Lung microvascular endothelial cell (primary cell): ENCODE data around the gene UBE4B. TPM values are rescaled to one million over a fixed set of nuclear protein-coding genes. Genes with fewer than 3 reads are reported as not detected.
A peak's percentile ranks its signal among the peaks of the same experiment; 100 is the strongest.
"Not testable (repeated sequence)": the region's sequence is repeated elsewhere in the genome, so short reads cannot be mapped to it uniquely, and the experiment has no call there.

ENCODE experiments used
- DNase-seq, 2 donors: peaks; one replicate each; pipeline versions ENCODE4 v3.0.0 to v3.0.0-alpha.2; 2010; ENCODE audit warnings: low read depth in 2 of 2
- total RNA-seq: library from RNA; depleted of rRNA; stranded (reverse); fragments of >200 nt; gene quantifications from 2 replicates; pipeline ENCODE4 v1.2.1, GENCODE V29; 2014

The UBE4B gene
- total RNA-seq, 1 donor from 2014 or later: 12.7 TPM

DNA sequence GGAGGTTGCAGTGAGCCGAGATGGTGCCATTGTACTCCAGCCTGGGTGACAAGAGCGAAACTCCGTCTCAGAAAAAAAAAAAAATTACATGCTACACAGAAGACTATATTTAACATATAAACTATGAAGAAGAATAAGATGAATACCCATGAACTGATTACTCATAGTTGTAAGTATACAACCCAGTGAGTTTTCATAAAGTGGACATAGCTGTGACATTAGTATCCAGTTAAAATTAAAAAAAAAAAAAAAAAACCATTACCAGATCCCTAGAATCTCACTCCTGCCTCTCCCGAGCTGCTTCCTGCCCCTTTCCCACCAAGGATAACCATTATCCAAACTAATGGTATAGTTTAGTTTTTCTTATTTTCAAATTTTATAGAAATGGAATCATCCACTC lies 37.4 kb downstream of the UBE4B start:
- no peak for DNase-seq

DNA sequence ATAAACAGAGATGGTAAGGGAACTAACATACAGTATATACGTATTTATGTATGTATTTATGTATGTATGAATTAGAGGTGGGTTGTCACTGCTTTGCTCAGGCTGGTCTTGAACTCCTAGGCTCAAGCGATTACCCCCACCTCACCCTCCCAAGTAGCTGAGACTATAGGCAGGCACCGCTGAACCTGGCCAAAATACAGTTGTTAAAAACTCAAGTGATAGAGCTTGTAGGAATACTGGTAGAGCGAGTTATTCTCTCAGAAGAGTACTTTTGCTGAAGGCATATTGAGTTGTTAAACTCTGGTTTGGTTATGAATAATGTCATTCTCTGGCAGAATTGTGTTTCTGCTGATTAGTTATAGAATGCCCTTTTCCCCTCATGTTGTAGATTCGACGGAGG lies 38.9 kb downstream of the UBE4B start:
- DNase-seq: no peak

DNA sequence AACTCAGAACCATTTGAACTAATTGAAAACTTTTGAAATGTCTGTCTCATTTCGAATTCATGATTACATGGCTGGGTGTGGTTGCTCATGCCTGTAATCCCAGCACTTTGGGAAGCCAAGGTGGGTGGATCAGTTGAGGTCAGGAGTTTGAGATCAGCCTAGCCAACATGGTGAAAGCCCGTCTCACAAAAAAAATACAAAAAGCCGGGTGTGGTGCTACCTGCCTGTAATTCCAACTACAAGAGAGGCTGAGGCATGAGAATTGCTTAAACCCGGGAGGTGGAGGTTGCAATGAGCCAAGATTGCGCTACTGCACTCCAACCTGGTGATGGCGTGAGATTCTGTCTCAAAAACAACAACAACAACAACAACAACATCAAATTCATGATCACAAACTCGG lies 40.6 kb downstream of the UBE4B start:
- DNase-seq: not testable (repeated sequence)

- peak; percentile 66 to 95 for DNase-seq
These were observed 41.5 kb downstream of the UBE4B start for GRCh38 chr1:10074059-10074851.

DNA sequence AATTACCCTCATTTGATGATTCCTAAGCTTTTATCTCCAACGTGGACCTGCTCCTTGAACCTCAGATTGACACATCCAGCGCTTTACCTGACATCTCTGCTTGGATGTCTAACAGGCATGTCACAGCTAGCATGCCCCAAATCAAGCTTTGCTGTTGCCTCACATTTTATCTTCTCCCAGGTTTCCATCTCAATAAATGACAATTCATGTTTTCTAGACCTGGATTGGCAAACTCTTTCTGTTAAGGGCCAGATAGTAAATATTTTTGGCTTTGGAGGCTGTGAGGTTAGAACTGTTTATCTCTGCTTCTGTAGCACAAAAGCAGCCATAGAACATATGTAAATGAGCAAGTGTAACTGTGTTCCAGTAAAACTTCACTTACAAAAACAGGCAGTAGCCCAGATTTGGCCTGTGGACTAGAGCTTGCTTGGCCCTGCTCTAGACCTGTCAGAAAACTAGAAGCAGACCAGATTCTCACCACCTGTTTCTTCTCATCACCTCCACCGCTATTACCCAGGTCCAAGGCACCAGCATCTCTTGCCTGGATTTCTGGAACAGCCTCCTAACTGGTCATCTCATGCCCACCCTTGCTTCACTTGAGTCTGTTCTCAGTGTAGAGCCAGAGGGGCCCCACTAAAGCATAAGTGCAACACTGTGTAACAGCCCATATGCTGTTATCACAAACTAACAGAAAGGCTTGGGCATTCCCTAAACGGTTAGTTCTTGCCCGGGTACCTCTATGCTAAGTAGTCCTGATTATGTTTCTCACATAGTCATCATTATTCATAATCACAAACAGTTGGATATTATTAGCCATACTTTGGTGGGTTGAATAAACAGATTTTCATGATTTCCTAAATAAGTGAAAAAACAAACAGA lies 42.3 kb downstream of the UBE4B start:
- no peak for DNase-seq

DNA sequence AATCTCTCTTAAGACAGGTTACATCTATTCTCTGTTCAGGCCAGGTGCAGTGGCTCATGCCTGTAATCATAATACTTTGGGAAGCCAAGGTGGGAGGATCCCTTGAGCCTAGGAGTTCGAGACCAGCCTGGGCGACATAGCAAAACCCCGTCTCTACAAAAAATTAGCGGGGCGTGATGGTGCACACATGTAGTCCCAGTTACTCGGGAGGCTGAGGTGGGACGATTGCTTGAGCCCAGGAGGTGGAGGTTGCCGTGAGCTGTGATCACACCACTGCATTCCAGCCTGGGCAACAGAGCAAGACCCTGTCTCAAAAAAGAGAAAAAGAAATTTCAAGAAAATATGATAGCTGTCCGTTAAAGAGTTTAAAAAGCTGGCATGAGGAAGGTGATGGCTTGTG lies 43.0 kb downstream of the UBE4B start:
- no peak for DNase-seq

- no peak for DNase-seq
These were observed 45.7 kb downstream of the UBE4B start for GRCh38 chr1:10078494-10078893.

DNA sequence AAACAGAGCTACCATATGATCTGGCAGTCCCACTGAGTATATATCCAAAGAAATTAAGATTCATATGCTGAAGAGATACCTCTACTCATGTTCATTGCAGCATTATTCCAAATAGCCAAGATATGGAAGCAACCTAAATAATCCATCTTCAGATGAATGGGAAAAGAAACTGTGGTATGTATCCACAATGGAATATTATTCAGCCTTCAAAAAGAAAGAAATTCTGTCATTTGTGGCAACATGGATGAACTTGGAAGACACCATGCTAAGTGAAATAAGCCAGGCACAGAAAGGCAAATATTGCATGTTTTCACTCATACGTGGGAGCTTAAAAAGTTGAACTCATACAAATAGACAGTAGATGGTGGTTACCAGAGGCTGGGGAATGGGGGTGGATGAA lies 47.8 kb downstream of the UBE4B start:
- no peak for DNase-seq

- DNase-seq: no peak
These were observed 50.2 kb downstream of the UBE4B start for GRCh38 chr1:10082785-10083479.

- DNase-seq: no peak
These were observed 51.3 kb downstream of the UBE4B start for GRCh38 chr1:10084045-10084444.

DNA sequence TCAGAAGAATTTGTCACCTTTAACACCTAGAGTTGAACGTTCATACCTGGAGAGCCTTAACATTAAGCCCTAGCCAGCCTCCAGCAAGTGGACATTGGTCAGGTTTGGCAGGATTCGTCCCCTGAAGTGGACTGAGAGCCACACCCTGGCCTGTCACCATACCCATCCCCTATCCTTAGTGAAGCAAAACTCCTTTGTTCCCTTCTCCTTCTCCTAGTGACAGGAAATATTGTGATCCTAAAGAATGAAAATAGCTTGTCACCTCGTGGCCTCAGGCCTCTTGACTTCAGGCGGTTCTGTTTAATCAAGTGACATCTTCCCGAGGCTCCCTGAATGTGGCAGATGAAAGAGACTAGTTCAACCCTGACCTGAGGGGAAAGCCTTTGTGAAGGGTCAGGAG lies 52.3 kb downstream of the UBE4B start:
- no peak for DNase-seq

- DNase-seq: no peak
These were observed 54.5 kb downstream of the UBE4B start for GRCh38 chr1:10087210-10087609.

DNA sequence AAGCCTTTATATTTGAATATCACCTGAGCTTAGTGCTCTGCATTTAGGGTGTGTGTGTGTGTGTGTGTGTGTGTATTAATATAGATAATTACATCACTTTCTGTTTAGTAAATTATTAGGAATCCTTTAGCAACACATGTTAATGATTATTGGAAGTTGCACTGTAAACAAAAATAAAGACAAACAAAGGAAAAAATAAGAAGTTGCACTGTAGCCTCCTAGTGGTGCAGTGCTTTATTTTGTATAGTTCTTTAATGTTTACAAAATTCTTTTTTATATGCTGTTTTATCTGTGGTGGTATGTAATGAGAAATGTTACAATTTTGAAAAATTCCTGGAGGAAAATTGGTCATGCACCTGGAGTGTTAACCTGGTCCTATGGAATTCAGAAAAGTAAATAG lies 69.2 kb downstream of the UBE4B start:
- no peak for DNase-seq

- DNase-seq: no peak
These were observed 70.4 kb downstream of the UBE4B start for GRCh38 chr1:10103193-10103592.

- no peak for DNase-seq
These were observed 72.1 kb downstream of the UBE4B start for GRCh38 chr1:10104834-10105233.

DNA sequence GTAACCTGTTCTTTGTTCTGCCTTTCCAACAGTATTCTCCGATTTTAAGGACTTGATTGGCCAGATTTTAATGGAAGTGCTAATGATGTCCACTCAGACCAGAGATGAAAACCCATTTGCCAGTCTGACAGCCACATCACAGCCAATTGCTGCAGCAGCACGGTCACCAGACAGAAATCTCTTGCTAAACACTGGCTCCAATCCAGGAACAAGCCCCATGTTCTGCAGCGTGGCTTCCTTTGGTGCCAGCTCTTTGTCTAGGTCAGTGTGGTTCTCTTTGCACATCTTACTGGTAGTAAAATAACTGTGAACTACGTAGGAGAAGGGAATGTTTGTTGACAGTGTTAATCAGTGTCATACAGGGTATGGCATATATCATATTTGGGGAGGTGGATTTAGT lies 72.7 kb downstream of the UBE4B start:
- DNase-seq: peak in 1 of 2 donors; percentile 74

- DNase-seq: no peak
These were observed 73.5 kb downstream of the UBE4B start for GRCh38 chr1:10106241-10106640.

- no peak for DNase-seq
These were observed 74.2 kb downstream of the UBE4B start for GRCh38 chr1:10106756-10107475.

- not testable (repeated sequence) for DNase-seq
These were observed 74.7 kb downstream of the UBE4B start for GRCh38 chr1:10107476-10107847.

DNA sequence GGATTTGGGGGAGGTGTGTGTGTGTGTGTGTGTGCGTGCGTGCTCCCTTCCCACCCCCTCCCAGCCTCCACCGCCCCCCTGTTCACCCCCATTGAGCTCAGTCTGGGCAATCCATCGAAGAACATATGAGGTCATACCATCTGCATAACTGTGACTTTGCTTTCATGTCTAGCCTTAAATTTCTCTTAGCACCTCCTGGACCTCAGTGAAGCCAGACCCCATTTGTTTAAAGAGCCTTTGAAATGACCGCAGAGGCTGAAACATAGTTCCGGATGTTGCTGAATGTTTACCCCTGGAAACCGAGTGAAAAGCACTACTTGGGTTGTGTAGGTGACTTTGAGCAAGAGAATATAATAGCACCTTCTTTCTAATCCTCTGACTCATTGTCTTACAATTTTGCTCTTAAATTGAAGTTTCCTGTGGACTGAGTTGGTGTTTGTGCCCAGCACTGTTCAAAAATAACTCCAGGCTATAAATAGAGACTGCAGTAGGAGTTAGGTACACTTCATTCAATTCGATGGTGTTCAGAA lies 75.4 kb downstream of the UBE4B start:
- peak in 1 of 2 donors; percentile 95 for DNase-seq
